ENCODE data around the gene PREP.

GRCh38 chr6:105336986-105337385 is 65.9 kb downstream of the PREP start:
- no peak for TF ChIP-seq POLR2A (IDR thresholded peaks at IDR 0.05)
- TF ChIP-seq, protein P1, sequence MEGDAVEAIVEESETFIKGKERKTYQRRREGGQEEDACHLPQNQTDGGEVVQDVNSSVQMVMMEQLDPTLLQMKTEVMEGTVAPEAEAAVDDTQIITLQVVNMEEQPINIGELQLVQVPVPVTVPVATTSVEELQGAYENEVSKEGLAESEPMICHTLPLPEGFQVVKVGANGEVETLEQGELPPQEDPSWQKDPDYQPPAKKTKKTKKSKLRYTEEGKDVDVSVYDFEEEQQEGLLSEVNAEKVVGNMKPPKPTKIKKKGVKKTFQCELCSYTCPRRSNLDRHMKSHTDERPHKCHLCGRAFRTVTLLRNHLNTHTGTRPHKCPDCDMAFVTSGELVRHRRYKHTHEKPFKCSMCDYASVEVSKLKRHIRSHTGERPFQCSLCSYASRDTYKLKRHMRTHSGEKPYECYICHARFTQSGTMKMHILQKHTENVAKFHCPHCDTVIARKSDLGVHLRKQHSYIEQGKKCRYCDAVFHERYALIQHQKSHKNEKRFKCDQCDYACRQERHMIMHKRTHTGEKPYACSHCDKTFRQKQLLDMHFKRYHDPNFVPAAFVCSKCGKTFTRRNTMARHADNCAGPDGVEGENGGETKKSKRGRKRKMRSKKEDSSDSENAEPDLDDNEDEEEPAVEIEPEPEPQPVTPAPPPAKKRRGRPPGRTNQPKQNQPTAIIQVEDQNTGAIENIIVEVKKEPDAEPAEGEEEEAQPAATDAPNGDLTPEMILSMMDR (IDR thresholded peaks at IDR 0.05) = no peak
